Tibial nerve (tissue), 3 donors: Measurements from ENCODE around the gene SMAD2.

Experiments
- POLR2A ChIP-seq, 2 donors: fragments of 450-650 bp; IDR thresholded peaks; one replicate each; pipeline ENCODE4 v1.6.1; 2017; ENCODE audit warnings: antibody characterized with exemption in 2 of 2, mild to moderate bottlenecking in 2 of 2, moderate library complexity in 2 of 2
- TF ChIP-seq, protein P1 (sequence below), 5 experiments: fragments of 200-600 bp in 3 of 5; fragments of 450-650 bp in 2 of 5; sonication (generic) in 3 of 5; IDR thresholded peaks; one replicate each; pipeline ENCODE4 v1.5.1; 2016 to 2019; ENCODE audit warnings: antibody characterized with exemption in 5 of 5, mild to moderate bottlenecking in 3 of 5, moderate library complexity in 2 of 5

- TF ChIP-seq, protein P1, sequence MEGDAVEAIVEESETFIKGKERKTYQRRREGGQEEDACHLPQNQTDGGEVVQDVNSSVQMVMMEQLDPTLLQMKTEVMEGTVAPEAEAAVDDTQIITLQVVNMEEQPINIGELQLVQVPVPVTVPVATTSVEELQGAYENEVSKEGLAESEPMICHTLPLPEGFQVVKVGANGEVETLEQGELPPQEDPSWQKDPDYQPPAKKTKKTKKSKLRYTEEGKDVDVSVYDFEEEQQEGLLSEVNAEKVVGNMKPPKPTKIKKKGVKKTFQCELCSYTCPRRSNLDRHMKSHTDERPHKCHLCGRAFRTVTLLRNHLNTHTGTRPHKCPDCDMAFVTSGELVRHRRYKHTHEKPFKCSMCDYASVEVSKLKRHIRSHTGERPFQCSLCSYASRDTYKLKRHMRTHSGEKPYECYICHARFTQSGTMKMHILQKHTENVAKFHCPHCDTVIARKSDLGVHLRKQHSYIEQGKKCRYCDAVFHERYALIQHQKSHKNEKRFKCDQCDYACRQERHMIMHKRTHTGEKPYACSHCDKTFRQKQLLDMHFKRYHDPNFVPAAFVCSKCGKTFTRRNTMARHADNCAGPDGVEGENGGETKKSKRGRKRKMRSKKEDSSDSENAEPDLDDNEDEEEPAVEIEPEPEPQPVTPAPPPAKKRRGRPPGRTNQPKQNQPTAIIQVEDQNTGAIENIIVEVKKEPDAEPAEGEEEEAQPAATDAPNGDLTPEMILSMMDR (IDR thresholded peaks at IDR 0.05): no peak
- no peak for TF ChIP-seq POLR2A (IDR thresholded peaks at IDR 0.05)
Observed at GRCh38 chr18:47777626-47778025, 152.8 kb downstream of the SMAD2 start.
